NOMO-1 treated with DMSO at 0.1 percent for 48 hours (cell line): ENCODE results near the gene DYSF.

Source experiments
- DNase-seq: peaks from one replicate; lab custom pipeline; 2025; ENCODE audit not compliant: unreplicated experiment; lab: John Stamatoyannopoulos, UW

Gene DYSF

DNA sequence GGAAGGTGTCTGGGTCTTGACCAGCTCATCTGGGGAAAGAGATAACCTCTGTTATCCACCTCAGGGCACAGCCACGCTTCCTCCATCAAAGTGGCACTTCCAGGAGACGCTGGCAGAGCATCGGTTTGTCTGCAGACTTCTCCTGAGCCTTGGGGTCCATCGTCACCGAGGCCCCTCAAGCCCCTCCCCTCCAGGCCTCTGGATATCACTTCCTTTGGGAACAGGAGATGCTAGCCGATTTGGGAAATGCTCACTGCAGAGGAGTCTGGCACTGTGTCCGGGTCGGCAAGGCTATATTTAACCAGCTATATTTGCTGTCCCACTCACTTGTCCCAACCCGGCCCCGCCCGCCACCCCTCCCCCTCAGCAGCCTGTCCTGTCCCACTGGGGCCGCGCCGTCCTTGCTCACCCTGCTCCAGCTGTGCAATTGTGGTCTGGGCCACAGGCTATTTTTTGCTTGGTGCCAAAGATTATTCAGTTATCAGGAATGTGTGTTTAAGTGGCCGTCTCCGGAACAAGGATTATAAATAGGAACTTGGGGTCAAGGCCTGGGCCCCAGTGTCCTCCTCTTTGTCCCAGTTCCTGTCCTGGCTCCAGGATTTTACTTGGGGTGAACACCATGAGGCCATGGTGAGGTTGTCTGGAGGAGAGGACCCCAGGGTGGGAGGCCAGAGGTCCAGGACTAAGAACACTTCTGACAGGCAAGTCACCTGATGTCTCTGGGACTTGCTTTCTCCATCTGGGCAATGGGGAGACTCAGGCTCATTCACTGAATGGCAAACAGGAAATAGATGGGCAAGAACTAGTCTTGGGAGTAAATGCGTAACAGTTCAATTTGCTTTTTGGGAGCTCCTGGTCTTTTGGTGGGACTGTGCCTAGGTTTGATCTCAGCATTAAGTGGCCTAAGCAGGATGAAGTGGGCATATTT is 263.6 kb downstream of the DYSF start:
- no peak for DNase-seq

DNA sequence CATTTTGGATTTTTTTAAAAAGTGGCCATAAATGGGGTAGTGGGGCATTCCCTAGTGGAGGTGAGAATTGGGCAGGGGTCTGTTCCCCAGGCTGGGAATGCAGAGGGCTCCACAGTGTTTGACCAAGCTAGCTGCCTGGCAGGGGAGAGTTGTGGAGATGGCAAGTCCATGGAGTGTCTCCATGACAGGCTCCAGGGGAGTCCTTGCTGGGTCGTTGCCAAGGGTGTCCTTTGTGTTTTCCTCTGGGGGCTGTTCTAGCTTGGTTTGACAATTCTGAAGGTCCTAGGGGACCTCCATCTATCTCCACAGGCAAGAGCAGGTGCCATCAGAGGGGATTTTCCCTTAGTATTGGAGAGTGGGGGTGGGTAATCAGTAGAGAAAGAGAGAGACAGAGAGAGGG is 265.3 kb downstream of the DYSF start:
- DNase-seq = no peak

DNA sequence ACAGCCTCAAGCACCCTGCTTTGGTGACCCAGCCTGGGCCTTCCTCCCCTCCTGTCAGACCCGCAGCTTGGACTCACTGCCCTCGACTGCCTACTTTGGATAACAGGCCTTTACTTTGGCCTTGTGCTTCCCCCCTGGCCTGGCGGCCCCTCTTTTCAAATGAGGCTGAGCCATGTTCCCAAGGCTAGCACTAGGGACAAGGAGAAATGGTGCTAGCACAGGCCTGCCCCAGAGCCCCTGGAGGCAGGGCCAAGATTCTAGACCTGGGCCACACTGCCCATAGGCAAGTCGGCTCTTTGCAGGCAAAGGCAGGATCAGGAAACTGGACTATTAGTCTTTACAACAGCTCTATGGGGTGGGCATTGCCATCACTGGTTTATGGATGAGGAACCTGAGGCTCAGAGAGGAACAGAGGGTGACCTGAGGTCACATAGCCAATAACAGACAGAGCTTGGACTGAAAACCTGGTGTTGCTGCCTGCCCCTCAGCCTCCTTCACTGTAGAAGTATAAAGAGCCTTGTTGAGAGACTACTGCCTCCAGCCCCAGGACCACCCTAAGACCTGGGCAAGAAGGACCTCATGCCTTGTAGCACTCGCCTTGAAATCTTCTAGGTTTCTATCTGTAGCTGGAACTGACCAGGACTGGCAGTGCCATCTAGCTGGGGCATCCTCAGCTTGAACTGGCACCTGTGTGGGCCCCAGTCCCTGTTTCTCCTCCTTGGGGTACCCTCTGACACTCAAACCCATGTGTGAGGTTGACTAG is 266.3 kb downstream of the DYSF start:
- no peak for DNase-seq

DNA sequence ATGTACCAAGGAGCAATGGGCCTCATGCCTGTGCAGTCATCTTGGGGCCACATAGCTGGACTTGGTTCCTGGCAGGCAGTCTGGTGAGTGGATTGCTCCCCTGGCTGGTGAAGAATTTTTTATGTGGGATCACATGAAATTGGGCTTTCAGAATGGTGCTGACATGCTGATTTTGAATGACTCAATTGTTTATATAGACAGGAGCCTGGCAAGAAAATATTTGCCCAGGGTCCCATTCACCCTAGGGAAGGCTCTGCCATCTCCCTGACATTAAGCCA is 266.9 kb downstream of the DYSF start:
- DNase-seq = no peak

DNA sequence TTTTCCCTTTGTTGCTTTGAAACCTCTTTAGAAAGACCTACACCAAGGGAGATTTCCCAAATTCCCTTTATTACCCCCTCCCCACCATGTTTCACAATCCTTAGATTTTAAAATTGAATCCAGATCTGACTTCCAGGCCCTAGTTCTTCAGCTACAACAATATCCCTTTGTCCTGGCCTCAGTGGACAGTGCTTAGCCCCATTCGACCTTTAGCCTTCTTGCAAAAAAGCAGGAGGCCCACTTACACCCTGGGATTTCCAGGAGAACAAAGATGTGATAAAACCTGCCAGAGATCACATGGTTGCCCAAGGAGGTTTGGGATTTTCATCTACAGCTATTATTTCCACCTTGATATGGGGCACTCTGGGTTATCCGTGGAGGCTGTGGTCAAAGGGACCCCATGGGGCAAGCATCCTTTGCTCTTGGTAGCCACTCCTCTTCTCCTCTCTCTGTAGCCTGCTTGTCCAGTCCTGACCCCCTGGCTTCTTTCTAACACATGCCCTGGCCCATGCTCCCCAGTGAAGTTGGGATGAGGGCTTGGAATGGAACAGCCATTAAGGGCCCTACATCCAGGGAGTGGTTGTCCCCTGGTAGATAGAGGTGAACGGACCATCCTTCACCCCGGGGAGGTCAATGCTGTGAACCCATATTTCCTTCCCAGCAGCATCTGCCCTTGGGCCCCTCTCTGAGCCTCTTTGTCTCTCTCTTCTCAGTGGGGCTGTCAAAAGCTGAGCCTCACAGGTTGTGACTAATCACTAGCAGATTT is 267.4 kb downstream of the DYSF start:
- DNase-seq = no peak

DNA sequence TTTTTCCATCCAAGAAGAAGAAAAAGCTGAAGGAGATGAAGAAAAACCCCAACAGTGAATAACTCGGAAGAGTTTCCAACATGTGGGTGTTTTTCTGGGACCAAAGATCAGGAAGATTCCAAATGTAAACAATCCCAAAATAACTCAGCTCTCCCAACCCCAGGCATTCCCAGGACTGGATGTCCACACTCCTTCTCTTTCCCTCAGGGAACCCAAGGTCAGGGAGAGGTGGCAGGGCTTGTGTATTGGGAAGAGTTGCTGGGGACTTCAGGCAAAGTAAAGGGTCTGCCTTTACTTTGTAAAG is 268.0 kb downstream of the DYSF start:
- no peak for DNase-seq

DNA sequence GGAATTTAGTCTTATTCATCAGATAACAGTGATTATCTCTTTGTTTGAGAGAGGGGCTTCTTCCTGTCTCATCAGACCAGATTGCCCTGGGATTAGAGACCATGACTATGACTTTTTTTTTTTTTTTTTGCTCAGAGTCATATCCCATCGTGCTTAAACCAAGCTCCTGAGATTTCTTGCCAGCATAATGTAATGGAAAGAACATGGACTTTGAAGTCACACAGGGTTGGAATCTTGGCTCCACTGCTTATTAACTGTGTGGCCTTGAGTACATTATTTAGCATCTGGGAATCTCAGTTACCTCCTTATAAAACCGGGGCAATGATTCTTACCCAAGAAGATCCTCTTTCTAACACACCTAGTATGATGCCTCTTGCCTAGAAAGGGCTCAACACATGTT is 268.3 kb downstream of the DYSF start:
- DNase-seq = no peak

DNA sequence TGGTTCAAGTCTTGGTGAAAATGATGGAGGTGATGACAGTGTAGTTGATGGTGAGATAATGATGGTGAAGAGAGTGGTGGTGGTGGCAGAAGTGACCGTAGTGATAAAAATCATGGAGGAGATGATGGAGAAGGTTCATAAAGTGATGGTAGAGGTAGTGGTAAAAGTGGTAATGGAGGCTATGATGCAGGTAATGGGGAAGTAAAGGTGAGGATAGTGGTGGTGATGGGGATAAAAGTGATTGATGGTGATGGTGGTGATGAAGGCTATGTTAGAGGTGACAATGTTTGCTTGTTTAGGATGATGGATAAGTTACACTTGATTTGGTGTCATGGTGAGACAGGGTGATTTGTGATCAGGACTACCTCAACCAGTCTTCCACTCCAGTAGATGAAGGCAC is 268.9 kb downstream of the DYSF start:
- DNase-seq = no peak

DNA sequence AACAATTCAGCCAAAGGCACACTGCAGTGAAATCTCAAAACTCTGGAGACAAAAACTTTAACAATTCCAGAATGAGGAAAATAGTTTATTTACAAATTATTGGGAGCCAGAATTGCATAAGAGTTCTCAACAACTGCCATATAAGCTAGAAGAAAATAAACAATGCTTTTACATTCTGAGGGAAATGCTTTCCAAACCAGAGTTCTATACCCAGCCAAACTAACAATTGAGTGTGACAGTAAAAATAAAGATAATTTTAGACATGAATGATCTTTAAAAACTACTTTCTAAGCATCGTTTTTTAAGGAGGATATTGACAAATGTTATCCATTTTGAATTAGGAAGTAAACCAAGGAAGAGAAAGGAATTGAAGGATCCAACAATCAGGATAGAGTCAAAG is 271.4 kb downstream of the DYSF start:
- no peak for DNase-seq

DNA sequence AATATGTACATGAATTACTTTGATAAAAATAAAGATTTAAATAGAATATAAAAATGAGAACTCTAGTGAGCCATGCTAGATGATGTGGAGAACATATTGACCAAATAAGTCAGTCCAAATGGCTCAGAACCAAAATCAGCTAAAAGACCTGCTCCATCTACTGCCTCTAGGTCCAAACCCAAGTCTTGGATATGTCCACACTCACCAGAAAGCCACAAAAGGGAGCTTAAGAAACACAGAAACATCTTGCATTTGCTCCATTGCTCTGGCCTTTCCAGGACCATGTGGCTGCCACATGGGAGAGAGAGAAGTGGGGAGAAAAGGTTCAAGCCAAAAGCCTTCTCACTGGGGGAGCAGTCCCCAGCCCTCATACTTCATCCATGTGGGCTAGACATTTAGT is 272.5 kb downstream of the DYSF start:
- no peak for DNase-seq

DNA sequence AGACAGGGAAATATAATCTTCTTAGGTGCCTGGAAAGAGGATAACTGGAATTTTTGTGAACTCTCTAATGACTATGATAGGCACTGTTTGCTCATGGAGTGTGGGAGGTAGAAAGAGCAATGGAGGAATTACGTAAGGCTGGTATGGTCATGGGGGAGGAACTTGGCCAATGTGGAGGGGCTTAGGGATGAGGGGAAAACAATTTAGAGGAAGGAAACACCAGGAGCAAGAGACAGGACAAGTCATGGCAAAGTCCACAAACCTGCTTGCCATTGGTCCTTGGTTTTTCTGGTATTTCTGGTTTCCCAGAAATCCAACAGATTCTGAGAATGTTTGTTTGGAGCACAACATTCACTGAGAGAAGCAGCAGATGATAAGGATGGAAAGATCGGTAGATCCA is 274.2 kb downstream of the DYSF start:
- DNase-seq = no peak

DNA sequence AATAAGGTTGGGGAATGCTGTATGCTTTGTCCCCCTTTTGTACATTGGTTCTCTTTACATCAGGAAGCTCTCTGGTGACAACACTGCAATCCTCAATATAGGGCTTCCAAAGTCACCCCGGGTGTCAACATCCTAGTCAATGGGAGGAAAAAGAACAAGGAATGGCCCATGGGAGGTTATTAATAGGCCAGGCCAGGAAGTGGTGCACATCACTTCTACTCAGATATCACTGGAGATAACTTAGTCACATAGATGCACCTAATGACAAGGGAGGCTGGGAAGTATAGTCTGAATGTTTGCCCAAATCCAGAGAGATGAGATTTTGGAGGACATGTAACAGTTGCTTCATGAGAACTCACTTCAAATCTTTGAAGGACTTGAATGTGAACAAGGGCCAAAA is 274.7 kb downstream of the DYSF start:
- no peak for DNase-seq

DNA sequence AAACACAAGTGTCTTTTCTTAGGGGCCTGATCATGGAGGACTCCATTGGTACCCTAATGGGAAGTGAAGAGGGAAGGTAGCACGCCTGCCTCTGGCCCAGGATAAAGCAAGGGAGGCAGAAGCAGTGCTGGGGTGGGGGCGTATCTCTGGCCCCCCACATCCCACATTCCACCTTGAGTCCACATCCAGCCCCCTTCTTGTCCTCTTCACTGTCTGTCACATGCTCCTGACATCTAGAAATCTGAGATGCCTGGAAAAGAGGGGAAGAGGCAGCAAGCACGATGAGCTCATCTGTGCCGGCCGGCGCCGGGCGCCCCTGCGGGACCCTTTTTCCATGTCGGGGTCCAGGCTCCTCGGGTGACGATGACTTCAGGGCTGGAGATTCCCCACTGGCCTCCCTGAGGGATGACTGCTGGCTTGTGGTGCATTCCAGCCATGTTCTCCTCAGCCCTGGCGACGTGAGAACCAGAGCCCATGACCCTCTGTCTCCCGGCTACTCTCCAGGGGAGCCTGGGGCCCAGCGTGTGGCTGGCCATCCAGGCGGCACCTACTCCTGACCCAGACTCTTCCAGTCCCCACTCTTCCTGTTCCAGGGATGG is 277.5 kb downstream of the DYSF start:
- no peak for DNase-seq

DNA sequence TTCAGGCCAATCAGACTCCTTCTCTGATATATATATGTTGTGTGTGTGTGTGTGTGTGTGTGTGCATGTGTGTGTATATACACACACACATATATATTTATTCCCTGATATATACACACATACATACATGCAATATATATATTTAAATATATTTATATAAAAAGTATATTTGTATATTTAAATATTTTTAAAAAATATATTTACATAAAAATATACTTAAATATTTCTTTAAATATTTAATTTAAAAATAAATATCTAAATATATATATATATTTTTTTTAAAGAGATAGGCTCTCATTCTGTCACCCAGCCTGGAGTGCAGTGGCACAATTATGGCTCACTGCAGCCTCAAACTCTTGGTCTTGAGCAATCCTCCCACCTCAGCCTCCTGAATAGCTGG is 281.3 kb downstream of the DYSF start:
- DNase-seq = no peak

DNA sequence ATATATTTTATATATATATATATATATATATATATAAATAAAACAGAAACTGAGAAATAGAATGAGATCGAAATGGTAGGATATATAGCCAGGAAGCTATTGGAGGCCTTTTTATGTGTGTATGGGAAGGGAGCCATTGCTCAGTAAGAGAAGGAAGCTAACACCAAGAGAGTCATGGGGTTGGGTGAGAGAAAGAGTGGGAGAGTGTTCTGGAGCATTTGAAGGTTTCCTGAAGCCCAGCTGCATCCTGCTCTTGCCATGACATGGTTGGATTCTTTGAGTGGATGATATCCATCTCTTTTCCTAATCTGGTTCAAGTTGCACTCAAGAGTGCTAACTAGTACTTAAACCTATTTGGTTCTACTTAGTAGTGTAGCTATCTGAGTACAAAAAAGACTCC is 282.3 kb downstream of the DYSF start:
- no peak for DNase-seq
